ENCODE data around the gene CXCL17.

Gene CXCL17

DNA sequence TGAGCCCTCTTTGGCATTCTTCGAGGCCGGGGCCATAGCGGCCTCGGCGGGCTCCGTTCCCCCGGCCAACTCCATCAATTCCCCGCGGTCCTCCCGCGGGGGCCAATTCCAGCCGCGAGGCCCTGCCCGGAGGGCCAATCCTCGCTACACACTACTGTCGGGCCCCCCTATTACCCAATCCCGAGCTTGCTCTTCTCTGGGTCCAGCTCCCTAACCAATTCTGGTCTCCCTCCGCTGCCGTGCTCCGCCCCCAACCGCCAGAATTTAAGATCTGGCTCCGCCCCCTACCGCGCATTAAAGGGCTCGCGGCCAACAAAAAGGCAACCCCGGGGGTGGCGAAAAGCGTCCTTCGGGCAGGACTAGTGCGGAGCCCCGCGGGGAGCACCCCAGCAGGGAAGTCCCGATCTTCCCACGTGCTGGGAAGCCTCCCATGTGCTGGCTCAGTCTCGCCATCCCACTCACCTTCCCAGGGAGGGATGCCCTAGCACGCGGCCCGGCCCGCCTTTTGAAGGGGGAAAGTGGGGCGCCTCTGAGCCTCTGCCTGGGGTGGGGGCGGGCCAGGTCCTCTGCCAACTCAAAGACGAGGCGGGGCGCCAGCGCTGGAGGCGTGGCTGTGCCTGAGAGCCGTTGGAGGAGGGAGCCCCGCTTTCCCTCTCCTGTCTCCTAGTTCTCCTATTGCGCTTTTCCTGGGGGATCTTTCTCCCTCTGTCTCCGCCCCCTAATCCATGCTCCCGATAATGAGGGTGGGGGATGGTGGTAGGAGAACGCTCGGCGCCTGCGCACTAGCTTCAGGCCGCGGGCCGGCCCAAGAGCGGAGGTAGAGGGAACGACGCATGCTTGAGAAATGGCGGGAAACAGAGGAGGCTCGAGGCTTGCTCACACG, 19.0 kb downstream of the CXCL17 start:
- peak; percentile 94 for DNase-seq (ENCODE audit: low spot score)

DNA sequence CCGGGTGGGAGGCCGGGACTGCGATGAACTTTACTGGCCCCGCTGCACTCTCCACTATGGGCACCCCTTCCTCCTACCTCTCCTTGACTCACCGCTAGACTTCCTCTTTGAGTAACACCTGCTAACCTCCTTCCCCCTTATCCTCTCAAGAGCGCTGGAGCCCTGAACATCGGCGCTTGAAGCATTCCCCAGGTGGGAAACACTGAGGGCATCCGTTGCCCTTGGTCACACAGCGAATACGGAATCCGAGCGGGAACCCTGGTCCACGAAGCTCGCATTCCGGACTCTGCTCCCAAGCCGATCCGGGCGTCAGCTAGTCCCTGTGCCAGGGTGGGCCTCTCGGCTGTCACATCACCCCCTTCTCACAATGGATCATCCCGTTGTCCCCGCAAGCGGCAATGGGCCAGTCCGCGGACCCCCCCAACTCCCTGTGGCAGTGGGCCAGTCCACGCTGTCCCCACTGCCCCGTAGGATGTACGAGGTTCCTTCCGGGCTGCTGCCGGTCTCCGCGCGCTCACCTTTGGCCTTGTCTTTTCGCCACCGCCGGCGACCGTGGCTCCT, 19.8 kb downstream of the CXCL17 start:
- DNase-seq (ENCODE audit: low spot score) = peak; percentile 54

DNA sequence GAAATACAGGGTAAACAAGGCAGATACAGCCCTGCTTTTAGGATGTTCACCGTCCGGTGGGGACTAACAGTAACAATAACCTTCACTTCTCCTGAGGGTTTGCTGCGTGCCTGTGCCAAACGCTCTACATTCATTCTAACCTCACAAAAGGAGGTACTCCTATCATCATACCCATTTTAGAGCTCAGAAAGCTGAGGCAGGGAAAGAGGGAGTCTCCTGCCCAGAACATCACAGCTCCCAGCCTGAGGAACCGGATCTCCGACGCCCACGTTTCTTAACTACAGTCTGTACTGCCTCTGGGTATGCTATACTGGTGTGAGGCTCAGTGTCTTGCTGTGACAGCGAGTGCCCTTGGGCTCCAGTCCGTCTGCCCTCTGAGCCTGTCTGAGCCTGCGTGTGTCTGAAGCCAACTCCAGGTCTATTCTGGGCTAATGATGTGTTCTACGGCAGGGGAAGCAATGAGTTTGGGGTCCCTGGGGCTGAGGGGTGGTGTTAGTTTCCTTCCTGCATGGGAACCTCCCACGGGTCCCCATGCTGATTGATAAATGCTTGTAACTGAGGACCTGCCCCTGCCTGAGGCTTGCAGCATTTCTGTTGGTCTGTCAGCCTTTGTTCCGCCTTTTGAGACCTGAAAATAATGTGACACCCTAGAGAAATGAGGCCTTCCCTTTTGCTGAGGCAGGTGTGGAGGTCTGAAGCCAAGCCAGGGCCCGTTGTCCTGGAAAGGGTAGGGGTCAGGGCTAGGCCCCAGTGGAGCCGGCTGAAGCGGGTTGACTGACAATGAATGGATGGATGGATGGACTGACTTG, 20.4 kb downstream of the CXCL17 start:
- DNase-seq (ENCODE audit: low spot score) = no peak

DNA sequence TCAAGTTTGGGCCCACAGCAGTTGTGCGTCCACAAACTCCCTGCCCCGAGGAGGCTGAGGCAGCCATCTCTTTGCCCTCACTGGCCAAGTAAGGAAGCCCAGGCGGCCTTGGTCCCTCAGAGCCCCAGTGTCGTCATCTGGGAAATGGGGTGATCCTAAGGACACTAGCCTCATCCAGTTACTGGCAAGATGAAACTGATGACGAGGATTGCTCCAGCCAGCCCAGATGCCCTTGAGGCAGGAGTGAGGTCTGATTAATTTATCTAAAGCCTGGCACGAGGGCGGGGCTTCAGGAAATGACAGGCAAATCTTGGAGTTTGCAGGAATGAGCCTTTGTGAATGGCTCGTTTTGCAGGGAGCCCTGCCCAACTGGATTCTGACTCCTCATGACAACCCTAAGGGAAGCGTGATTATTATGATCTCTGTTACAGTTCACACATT, 21.1 kb downstream of the CXCL17 start:
- DNase-seq (ENCODE audit: low spot score) = no peak

DNA sequence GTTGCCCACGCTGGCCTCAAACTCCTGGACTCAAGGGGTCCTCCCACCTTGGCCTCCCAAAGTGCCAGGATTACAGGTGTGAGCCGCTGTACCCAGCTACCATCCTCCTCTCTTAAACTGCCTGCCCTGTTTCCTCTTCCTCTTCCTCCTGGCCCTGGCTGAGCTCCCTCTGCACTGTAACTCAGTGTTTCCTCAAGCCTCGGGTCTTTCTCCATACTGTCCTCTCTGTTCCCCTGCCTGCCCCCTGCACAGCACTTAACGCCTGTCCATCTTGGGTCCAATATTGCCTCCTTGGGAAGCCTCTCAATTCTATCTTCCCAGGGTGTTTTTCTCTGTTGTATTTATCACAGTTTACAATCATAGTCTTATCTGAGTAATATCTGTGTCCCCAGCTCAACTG, 21.6 kb downstream of the CXCL17 start:
- DNase-seq (ENCODE audit: low spot score) = no peak

DNA sequence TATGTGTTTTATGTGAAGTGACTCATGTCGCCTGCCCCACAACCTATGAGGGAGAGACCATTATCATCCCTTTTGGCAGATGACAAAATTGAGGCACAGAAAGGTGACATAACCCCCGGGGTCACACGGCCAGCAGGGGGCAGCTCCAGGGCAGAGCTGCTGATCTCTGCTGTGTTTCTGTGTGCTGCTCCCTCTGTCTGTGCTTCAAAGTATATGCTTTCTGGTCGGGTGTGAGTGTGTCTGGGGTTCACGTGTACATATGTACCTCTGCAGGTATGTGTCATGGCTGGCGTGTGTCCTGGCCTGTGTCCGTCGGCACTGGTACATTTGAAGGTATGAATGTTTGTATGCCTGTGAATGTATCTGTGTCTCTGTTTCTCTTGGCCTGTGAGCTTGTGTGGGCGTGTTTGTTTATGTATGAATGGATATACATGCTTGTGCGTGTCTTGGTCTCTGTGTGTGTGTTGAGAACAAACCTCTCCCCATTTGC, 22.6 kb downstream of the CXCL17 start:
- peak; percentile 83 for DNase-seq (ENCODE audit: low spot score)

DNA sequence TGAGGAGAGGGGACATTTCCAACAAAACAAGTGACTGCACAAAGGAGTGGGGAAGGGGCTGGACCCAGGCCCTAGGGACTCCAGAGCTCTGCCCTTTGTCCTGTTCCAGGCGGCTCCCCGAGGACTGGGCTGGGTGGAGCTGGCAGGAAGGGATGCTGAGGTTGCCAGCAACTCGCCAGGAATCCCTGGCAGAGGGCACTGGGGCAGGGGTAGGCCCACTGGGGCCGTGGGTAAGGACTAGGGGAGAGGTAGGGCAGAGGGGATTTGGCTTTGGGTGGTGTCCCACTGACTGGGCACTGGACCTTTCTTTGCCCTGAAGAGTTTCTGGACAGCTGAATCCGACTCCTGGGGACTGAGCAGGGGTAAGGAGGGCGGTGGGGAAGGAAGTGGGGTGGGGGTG, 23.4 kb downstream of the CXCL17 start:
- no peak for DNase-seq (ENCODE audit: low spot score)

DNA sequence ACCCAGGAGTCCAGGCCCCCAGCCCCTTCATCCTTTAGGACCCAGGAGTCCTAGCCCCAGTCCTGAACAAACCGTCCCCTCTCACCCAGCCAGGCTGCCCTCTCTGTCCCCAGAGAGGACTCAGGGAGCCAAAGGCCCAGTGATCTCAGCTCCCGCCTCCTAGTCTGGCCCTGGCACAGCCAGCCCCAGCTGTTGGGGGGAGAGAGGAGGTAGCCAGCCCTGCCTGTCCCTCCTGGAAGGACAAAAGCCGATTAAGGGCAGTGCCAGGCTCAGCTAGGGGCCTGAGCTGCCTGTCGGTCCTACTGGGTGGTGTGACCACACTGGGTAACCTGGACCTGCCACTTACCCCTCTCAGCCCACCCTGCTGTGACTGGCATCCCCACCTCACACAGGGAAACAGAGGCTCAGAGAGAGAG, 30.1 kb downstream of the CXCL17 start:
- no peak for DNase-seq (ENCODE audit: low spot score)

DNA sequence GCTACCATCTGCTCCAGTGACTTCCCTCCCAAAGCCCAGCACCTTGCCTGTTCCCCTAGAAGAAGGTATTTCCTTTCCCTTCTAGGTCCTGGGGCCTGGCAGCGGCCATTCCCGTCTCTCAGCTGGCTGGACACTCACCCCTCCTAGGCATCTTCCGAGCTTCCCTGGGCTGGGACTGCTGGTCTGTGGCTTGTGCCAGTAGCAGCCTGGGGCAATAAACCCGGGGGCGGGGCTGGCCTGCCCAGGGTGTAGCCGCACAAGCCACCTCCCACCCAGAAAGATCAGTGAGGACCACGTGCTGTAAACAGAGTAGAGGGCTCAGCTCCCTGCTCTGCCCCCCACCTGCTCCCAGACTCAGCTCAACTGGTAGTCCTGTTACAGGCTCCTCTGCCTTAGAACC, 30.5 kb downstream of the CXCL17 start:
- no peak for DNase-seq (ENCODE audit: low spot score)

DNA sequence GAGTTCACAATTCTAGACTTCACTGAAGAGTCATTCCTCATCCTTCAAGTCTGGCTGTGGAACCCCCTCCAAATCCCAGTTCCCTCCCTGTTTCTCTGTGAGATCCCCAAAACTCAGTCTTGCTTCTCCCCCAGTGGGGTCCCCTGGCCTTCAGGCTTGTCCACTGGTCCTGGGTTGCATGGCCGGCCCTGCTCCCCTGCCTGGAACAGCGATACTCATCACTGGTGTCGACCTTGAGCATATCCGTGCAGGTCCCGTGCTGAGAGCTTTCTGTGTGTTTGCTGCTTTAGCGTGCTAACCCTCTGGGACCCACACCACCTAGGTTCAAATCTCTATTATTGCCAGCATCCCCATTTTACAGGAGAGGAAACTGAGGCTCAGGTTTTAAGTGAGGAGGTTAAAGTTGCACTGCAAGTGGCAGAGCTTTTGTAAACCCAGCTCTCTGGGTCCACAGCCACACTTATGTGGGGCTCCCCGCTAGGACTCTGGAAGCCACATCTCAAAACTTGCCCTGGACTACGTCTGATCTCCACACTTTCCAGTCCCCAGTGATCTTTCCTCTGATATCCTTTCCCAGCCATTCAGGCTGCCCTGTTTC, 31.1 kb downstream of the CXCL17 start:
- no peak for DNase-seq (ENCODE audit: low spot score)

DNA sequence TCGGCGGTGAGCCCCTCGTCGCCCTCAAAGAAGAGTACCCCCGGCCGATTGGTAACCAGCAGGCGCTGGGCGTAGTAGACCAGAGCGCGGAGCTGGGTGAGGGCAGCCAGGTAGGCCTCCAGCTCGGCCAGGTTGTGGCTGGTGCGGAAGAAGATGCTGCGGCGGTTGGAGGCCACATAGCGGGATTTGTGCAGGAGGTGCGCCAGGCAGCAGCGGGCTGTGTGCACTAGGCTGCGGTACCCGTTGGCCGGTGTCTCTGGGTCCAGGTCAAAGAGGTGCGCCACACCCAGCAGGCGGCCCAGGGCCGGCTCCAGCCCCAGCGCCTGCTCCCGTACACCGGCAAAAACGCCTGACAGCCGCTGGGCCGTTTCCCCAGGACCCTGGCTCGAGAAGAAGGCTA, 32.4 kb downstream of the CXCL17 start:
- no peak for DNase-seq (ENCODE audit: low spot score)

DNA sequence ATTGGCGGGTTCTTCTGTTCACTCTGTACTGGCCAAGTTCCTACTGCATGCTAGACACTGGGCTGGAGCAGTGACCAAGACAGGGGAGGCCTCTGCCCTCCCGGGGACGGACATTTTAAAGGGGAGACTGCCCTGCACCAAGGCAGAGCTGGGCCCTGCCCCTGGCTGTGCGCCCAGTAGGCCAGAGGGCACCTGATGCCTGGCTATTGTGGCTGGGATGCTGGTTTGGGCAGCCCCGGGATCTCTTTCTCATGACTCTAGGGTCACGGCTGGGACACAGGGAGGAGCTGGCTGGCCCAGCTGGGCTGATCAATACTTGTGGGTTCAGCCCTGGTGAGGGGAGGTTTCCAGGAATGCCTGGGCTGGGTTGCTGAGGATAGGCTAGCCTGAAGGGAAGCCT, 33.3 kb downstream of the CXCL17 start:
- no peak for DNase-seq (ENCODE audit: low spot score)

DNA sequence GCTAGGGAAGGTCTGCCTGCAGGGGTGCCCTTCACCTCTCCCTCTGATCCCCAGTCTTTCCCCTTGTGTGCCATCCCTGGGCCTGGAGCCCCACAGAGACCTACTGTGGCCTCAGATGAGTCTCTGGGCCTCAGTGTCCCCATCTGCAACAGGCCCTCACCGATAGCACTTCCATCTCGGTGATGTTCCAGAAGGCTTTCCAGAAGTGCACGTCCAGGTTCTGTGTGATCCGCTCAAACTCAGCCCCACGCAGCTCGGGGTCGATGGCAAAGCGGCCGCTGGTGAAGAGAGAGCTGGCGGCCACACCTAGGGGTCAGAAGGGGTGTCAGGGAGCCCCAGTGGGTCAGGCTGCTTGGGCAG, 35.0 kb downstream of the CXCL17 start:
- DNase-seq (ENCODE audit: low spot score) = no peak

DNA sequence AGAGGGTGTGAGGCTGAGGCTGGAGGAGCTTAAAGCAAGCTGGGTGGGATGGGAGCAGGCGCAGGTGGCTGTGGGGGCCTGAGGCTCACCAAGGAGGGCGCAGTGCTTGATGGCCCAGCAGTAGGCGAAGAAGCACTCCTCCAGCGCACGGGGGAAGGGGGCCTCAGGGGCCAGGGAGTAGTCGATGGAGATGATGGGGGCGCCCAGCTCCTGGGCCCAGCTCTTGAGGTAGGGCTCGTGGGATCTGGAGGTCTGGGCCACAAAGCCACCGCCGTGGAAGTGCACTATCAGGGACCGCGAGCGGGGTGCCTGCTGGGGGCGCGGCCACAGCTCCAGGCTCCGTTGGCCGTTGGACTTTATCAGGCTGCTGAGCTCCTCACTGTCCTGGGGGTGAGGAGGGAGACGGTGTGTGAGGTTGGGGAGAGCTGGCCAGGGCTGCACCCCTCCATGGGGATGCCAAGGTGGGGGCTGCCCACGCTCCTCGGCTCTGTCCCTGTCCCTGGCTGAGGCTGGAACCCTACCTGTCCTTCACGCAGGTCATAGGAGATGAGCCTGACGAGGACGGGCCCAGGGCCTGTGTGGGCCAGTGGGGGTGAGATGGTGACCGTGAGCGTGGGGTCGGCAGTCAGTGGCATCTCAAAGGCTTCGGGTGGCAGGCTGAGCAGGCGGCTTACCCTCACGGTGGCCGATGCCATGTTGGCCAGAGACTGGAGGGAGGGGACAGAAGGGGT, 35.5 kb downstream of the CXCL17 start:
- DNase-seq (ENCODE audit: low spot score) = no peak

DNA sequence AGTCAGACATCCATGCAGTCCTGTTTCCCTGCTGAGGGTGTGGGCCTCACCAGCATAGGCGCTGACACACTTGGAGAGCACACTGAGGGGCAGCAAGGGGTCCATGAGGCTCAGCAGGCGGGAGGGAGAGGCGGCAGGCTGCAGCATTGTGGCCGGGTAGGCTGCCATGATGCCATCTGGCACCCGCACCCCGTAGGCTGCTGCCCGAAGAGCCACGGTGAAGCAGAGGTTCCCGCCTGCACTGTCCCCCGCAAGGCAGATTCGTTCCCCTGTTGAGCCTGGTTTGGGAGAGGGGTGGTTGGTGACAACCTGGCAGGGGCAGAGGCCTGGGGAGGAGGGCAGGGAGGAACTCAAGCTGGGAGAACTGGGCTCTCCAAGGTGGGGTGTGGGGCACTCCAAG, 36.6 kb downstream of the CXCL17 start:
- DNase-seq (ENCODE audit: low spot score) = no peak

DNA sequence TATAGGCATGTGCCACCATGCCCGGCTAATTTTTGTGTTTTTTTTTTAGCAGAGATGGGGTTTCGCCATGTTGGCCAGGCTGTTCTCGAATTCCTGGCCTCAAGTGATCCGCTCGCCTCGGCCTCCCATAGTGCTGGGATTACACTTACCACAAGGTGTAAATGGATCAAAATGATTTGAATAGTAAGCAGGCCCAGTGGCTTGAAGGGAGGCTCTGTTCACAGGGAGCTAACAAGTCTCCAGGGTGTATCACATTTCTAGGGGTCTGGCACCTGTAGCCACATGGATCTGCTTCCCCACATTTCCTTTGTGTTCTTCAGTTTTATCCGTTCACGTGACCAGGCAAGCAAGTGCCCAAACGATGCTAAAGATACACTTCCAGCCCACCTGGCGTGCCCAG, 39.2 kb downstream of the CXCL17 start:
- no peak for DNase-seq (ENCODE audit: low spot score)

DNA sequence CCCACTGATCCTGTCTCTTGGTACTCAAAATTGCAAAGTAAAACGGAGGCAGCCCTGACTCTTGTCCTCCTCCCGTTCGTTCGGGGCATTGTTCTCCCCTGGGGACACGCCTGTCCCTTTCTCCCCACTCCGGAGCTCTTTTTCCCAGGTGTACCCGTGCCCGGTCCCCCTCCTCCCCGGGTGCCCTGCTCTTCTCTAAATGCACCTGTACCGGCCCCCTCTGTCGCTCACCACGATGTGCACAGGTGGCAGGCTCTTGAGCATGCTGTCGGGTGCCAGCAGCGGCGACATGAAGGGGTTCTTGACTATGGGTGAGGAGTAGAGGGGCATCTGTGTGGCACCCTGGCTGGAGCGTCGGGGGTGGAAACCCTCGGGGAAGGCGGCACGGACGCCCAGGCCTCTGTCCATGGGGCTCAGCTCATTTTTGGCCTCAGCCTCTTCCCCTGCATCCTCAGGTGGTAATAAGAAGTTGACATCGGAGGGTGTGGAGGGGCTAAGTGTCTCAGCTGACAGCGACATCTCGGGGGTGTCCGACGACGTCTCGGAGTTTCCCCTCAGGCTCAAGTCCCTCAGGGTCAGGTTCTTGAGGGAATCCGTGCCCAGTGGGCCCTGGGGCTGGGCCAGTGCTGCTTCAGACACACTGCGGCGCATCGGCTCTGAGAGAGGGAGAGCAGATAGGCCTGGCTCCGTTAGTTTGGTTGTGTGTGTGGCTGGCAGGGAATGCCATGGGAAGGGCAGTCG, 40.2 kb downstream of the CXCL17 start:
- DNase-seq (ENCODE audit: low spot score) = no peak

DNA sequence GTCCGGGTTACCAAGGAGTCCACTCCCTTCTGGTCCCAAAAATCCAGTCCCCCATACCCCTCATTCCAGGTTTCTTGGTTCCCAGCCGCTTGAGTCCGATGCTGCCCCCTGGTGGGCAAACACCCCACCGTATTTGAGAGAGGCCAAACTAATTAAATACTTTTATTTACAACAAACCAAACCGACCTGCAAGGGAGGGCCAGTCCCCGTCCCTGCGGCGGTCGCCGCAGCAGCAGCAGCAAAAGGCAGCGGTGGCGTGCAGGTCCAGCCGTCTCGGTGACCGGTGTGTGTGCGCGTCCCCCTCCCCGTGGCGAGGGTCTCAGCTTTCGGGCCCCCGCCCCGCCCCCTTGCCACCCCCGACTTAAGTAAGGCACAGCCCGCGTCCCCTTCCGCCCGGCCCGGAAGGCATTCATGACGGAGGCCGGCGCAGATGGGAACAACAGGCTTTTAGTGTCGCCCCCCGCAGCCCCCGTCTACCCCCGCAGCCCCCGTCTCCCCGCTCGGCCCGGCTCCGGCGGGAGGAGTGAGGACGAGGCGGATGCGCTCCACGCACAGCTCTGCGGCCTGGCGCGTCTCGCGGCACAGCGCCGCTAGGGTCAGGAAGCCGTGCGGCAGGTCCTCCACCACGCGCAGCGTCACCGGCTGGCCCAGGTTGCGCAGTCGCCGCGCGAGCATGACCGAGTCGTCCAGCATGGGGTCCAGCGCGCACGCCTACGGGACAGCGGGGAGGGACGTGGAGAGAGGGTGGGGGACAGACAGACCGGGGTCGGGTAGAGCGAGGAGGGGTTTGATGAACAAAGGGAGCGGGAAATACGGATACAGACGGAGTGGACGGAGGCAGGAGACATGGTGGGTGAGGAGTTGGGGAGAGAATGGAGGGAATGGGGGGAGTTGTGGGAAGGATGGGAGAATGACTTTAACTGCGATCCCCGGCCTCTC, 41.1 kb downstream of the CXCL17 start:
- DNase-seq (ENCODE audit: low spot score) = peak; percentile 79

DNA sequence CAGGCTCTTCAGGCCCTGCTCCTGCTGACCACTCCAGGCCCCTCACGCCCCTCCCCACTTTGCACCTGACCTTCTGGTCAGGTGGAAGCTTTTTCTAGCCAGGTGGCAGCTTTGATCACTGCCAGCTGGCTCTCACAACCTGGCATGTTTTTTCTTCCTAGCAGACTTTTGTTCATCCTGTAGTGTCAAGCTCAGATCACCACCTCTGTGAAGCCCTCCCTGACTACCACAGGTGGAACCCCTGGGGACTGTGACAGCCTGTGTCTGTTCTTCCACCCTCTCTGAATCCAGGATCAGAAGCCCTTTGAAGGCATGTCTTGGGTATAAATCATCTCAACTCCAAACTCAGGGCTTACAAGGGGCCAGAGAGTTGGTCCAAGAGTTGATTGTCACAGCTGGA, 42.3 kb downstream of the CXCL17 start:
- no peak for DNase-seq (ENCODE audit: low spot score)
